GM18870 (cell line): ENCODE measurements around the gene SNX25.

Experiments used
- ATAC-seq: cut with Tn5 transposase; IDR thresholded peaks from one replicate; pipeline ENCODE4 v1.9.1; 2021; ENCODE audit warnings: moderate library complexity; ENCODE audit not compliant: unreplicated experiment

SNX25 gene

GRCh38 chr4:185395956-185396723, 186.7 kb downstream of the SNX25 start:
- ATAC-seq: peak; percentile 67

DNA sequence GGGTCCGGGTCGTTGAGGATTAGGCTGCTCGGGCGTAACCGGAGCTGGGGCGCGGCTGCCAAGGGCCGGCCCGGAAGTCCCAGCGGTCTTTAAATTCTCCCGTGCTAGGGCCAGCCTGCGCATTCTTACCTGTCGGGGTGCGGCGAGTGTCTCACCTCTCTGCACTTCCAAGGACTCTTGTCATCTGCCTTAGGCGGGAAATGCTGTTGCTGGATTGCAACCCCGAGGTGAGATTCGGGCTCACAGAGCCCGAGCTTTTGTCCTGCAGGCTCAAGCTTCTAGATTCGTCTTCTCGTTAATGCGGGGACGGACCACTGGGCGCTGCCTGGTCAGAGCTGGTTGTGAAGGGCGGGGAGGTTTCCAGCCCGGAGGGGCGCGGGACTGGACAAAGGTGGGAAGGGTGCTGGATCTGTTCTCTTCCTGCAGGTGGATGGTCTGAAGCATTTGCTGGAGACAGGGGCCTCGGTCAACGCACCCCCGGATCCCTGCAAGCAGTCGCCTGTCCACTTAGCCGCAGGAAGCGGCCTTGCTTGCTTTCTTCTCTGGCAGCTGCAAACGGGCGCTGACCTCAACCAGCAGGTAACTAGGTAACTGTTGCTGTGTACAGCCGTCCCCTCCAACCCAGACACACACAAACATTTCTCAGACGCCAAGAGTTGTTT, 187.5 kb downstream of the SNX25 start, which contains the start of gene ANKRD37:
Gene ANKRD37, plus strand, starts transcription at position 118 of the 662 bp plus-strand sequence. Its CDS starts 83 bp downstream, at position 201.
- ATAC-seq: peak; percentile 1

DNA sequence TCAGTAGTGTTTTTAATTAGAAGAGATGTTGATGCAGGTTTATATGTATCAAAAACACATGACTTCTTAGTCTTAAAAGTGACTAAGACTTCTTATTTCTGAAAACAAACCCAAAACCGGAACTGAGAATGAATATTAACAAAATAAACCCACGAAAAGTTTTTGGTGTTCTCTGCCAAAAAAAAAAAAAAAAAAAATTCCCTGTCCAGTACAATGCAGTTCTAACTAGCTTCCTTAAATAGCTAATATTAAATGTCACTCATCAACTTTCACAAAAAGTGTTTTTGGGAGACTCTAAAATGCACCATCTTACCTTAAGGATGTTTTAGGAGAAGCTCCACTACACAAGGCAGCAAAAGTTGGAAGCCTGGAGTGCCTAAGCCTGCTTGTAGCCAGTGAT, 189.2 kb downstream of the SNX25 start:
- ATAC-seq: no peak

GRCh38 chr4:185399466-185399865, 190.1 kb downstream of the SNX25 start:
- no peak for ATAC-seq

- no peak for ATAC-seq
Observed at GRCh38 chr4:185404031-185404430, 194.6 kb downstream of the SNX25 start.

DNA sequence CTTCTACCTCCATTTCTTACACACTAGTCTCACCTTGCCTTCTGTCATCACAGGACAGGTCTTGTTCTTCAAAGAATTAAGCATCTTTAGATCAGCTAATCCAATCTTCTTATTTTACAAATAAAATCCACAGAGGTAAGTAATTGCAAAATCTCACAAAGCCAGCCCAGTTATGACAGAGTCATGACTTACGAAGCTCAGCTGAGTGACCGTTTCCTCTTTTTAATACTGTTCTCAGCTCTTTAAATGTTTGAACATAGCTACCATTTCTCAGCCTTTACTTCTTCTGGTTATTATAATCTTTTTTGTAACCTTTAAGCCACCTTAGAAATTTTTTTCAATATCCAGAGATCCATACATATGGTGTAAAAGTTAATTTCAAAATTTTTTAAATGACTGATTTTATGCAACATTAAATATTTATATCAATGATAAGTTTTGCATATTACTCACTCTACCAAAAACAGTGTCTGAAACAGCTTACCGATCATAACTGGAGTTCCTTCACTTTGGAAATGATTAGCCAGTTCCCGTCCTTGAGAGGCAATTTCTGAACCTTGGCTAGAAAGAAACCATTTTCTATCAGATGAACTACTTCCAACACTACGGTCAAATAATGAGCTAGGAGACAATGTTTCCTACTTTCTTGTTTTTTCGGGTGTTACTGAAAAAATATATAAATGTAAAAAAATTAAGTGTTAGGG, 196.1 kb downstream of the SNX25 start:
- peak; percentile 70 for ATAC-seq

DNA sequence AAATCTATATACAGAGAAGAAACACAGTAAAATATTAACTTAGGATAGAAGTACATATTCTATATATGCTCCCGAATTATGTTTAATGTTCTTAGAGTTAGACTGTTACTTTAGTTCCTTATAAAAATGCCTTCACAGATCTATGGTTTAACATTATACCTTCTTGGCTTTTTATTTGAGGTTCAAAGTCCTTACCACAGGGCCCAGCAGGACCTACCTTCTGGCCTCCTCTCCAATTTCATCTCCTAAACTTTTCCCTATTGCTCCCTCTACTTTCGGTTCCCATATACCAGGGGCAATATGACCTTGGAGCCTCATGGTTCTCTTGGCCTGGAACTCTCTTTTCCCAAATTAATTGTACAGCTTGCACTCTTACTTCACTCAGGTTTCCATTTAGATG, 199.0 kb downstream of the SNX25 start:
- no peak for ATAC-seq

- no peak for ATAC-seq
Observed at GRCh38 chr4:185411849-185412248, 202.5 kb downstream of the SNX25 start.

- ATAC-seq: no peak
Observed at GRCh38 chr4:185412412-185412811, 203.0 kb downstream of the SNX25 start.
